ENCODE results near the gene GASK1B.

GASK1B gene

DNA sequence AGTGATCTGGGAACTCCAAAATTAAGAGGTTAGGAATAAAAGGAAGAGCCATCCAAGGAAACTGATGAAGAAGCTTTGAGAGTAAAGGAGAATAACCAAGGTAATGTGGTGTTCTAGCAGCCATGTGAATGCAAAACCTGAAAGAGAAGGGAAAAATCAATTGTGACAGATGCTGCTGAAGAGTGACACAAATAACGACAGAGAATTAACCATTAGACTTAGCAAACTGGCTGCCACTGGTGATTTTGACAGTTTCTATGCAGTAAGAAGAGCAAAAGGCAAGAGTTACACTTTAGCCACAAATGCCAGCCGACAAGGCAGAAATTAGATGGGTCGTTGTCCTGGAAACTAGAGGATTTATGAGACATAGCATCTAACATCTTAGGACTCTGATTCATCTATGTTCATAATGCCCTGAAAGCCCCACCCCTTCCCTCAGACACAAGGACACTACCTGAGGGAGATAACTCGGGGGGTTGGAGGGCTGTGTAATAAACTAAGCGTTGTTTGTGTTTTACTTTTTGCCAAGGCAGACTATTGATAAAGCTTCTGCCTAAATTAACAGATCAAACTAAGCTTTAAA lies 24.5 kb upstream of the GASK1B start:
- Mint-ChIP-seq H3K27ac (no peak overlapping the region), H3K4me3 (no peak overlapping the region), H3K36me3 (no peaks in the 10 kb centered on the region), H3K4me1 (no peaks in the 10 kb centered on the region), H3K9me3 (no peaks in the 10 kb centered on the region)
- ATAC-seq (no peak), DNase-seq (ENCODE audit: low spot score in 2 of 2) (no peak)

DNA sequence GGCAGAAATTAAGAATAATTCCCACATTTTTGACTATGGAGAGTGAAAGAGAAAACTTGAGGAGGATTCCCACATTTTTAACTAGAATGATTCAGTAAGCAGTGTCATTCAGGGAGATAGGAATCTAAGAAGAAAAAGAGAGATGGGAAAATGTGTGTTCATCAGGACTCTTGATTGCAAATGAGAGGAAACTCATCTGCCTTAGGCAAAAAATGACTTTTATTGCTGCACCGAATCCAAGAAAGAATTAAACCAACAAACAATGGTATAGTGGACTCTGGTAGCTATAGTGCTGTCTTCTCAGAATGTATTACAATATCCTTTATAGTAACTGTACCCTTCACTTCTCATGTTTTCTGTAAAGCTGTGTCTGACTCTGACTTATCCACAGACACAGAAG lies 22.5 kb upstream of the GASK1B start:
- Mint-ChIP-seq H3K27ac (no peak overlapping the region), H3K36me3 (no peaks in the 10 kb centered on the region), H3K4me3 (no peak overlapping the region), H3K9me3 (no peaks in the 10 kb centered on the region), H3K4me1 (no peaks in the 10 kb centered on the region)
- no peak for ATAC-seq
- no peak for DNase-seq (ENCODE audit: low spot score in 2 of 2)

DNA sequence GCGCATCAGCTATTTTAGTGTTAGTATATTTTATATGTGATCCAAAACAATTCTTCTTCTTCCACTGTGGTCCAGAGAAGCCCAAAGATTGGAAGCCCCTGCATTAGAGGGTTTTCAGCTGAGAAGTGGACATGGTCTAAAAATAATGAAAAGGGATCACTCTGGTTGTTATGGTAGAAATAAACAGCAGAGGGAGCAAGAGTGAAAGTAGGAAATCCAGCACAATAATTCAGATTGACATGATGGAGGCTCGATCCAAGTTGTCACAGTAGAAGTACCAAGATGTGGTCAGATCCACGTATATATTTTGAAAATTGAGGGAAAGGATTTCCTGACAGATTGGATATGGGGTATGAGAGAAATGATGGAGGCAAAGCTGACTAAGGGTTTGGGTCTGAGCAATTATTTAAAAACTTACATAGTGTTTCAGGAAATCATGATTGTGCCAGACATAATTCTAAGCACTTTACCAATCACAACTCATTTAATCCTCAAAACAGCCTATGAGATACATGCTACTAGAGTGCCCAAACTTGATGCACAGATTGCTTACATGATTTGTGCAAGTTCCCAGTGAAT lies 20.4 kb upstream of the GASK1B start:
- no peaks in the 10 kb centered on the region for H3K36me3 Mint-ChIP-seq
- no peak overlapping the region for H3K27ac Mint-ChIP-seq
- no peak overlapping the region for H3K4me3 Mint-ChIP-seq
- no peaks in the 10 kb centered on the region for H3K9me3 Mint-ChIP-seq
- DNase-seq (ENCODE audit: low spot score in 2 of 2) = no peak
- ATAC-seq = no peak
- no peaks in the 10 kb centered on the region for H3K4me1 Mint-ChIP-seq

DNA sequence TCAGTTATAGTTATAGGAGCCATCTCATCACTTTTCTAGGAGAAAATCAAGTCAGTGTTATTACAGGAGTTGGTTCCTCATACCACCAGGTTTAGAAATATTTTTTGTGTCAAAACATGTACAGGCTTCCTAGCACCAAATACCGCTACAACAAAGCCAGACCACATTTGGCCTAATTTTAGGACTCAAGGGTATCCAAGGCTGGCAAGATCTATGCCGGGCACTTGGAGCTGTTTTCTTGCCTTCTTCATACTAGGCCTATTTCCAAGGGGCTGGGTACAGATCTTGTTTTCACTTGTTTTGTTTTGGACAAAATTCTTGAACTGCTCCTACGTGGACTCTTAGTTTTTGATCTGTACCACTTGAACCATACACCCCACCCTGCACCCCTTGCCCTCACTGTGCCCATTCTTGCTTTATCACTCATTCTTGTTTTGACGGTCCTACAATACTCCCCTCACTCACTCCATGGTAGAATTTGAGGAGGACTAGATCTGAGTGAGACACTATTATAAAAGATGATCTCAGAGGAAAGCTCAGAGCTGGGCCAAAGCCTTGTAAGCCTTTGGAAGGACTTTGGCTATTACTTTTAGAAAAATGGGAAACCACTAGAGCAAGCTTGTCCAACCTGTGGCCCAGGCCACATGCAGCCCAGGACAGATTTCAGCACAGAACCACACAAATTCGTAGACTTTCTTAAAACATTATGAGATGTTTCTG lies 19.8 kb upstream of the GASK1B start:
- no peak for ATAC-seq
- no peak for DNase-seq (ENCODE audit: low spot score in 2 of 2)
- Mint-ChIP-seq H3K9me3 (no peaks in the 10 kb centered on the region), H3K27ac (no peak overlapping the region), H3K36me3 (no peaks in the 10 kb centered on the region), H3K4me1 (no peaks in the 10 kb centered on the region), H3K4me3 (no peak overlapping the region)

DNA sequence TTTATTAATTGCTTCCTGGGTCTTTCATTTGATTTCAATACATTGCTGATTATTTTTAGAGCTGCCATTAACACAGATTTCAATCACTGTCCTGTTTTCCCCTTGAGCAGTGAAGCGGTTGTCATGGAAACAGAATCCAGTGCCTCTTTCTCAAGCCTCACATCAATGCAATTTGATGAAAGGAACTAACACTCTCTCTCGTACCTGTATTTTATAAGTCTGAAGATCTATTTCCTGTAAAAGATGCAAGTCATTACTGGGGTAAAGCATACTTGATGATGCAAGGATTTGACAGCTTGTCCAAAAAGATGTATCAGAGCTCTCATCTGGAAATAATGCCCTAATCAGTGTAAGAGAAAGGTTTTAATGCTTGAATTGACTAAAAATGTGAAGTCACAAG lies 17.9 kb upstream of the GASK1B start:
- Mint-ChIP-seq H3K4me3 (no peak overlapping the region), H3K36me3 (no peaks in the 10 kb centered on the region), H3K27ac (no peak overlapping the region), H3K9me3 (no peaks in the 10 kb centered on the region), H3K4me1 (no peaks in the 10 kb centered on the region)
- DNase-seq (ENCODE audit: low spot score in 2 of 2) = no peak
- ATAC-seq = no peak

DNA sequence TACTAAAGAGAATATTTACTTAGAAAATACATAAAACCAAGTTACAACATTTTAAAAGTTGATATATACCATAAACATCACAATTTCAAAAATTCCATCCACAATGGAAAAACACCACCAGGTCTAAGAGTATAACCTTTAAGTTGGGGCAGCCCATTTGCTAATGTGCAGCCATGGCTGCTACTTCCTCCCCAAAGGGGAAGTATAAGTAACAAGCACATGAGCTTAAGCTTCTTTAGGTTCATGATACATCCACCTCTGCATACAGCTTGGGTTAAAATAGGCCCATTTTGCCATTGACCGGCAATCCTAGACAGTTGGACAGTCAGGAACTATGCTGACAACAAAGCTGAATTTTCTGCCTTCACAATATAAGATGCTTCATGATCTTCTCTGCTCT lies 16.6 kb upstream of the GASK1B start:
- Mint-ChIP-seq H3K36me3 (no peaks in the 10 kb centered on the region), H3K4me1 (no peaks in the 10 kb centered on the region), H3K9me3 (no peaks in the 10 kb centered on the region), H3K27ac (no peak overlapping the region), H3K4me3 (no peak overlapping the region)
- DNase-seq (ENCODE audit: low spot score in 2 of 2) (no peak), ATAC-seq (no peak)

DNA sequence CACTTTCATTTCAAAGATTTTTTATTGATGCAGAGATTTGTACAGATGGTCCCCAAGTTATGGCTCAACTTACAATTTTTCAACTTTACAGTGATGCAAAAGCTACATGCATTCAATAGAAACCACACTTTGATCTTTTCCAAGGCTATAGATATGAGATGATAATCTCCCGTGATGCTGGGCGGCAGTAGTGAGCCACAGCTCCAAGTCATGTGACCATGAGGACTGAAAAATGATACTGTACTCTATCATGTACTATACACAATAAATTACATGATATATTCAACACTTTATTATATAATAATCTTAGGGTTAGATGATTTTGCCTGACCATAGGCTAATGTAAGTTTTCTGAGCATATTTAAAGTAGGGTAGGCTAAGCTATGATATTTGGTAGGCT lies 14.0 kb upstream of the GASK1B start:
- Mint-ChIP-seq H3K9me3 (no peaks in the 10 kb centered on the region), H3K27ac (no peak overlapping the region), H3K4me1 (no peaks in the 10 kb centered on the region), H3K36me3 (no peaks in the 10 kb centered on the region), H3K4me3 (no peak overlapping the region)
- DNase-seq (ENCODE audit: low spot score in 2 of 2) (no peak), ATAC-seq (no peak)

DNA sequence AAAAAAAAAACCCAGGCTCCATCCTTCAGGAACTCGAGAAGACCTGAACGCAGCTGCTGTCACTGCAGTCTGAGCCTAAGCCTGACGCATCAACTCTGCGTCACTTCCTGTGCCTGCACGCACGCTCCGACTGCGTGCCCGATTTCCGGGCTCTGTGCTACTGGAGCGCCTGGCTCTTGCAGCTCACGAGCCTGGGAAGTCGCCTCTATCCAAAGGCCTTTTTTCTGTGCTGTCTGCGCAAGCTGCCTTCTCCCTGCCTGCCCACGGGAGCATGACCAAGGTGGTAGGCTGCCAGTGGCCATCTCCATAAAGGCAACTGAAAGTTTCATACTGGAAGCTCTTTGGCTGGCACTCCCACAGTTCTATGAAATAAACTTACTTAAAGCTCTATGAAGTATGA lies 9.9 kb upstream of the GASK1B start:
- no peaks in the 10 kb centered on the region for H3K4me1 Mint-ChIP-seq
- no peak overlapping the region for H3K4me3 Mint-ChIP-seq
- no peak for ATAC-seq
- no peak overlapping the region for H3K27ac Mint-ChIP-seq
- no peaks in the 10 kb centered on the region for H3K36me3 Mint-ChIP-seq
- H3K9me3 Mint-ChIP-seq = no peaks in the 10 kb centered on the region
- DNase-seq (ENCODE audit: low spot score in 2 of 2) = no peak

DNA sequence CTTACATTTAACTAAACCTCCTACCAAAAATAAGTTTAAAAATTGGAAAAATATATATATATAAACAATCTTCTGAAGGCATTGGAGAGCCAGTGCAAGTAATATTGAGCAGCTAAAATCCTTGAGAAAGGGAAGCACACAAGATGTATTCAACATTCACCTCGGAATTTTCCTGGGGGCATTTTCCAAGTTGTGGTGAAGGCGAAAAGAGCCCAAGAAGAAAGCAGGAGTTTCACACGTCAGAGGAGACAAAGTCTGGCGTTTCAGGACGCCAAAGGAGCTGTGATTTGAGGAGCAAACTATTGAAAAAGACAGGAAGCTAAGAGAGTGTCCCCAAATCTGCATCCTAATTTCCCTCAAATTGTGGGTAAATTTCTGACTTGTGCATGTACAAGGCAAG lies 9.1 kb upstream of the GASK1B start:
- Mint-ChIP-seq H3K36me3 (no peaks in the 10 kb centered on the region), H3K9me3 (no peaks in the 10 kb centered on the region), H3K4me1 (no peaks in the 10 kb centered on the region), H3K27ac (no peak overlapping the region), H3K4me3 (no peak overlapping the region)
- ATAC-seq (no peak), DNase-seq (ENCODE audit: low spot score in 2 of 2) (no peak)

DNA sequence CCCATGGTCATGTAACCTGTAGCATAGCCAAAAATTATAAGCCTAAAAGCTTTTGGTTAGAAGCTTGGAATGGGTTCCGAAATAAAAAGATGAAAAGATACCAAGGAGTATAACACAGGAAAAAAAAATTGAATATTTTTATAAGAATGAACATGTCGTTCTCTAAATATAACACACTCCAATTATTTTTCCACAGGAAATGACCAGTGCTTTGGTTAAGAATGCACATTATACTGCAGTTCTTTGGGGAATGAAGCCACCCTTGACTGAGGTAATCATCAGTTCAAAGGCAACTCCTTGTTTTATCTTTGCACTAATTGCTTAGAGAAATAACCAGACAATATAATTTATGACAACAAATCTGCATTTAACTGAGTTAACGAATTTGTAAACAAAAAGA lies 6.6 kb upstream of the GASK1B start:
- Mint-ChIP-seq H3K36me3 (no peaks in the 10 kb centered on the region), H3K4me1 (no peaks in the 10 kb centered on the region), H3K4me3 (no peak overlapping the region), H3K9me3 (no peaks in the 10 kb centered on the region), H3K27ac (no peak overlapping the region)
- ATAC-seq (no peak), DNase-seq (ENCODE audit: low spot score in 2 of 2) (no peak)

DNA sequence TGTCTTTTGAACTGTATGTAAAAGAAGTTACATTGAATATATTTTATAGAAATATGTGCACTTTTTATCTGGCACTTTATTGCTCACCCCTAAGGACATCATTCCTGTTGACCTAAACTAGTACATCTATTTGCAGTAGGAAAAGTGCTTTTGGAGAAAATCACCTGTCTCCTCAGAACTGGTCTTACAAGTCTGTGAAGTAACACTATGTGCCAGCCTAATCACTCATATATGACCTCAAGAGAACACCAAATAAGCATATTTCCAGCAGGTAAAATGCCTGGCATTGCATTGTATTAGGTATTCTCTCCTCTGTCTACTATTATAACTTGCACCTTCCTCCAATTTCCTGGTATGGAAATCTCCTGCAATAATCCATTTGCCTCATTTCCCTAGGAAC lies 4.0 kb upstream of the GASK1B start:
- DNase-seq (ENCODE audit: low spot score in 2 of 2) = no peak
- H3K4me3 Mint-ChIP-seq = no peak overlapping the region
- H3K36me3 Mint-ChIP-seq = no peaks in the 10 kb centered on the region
- H3K27ac Mint-ChIP-seq = no peak overlapping the region
- ATAC-seq = no peak
- H3K4me1 Mint-ChIP-seq = no peaks in the 10 kb centered on the region
- H3K9me3 Mint-ChIP-seq = no peaks in the 10 kb centered on the region

DNA sequence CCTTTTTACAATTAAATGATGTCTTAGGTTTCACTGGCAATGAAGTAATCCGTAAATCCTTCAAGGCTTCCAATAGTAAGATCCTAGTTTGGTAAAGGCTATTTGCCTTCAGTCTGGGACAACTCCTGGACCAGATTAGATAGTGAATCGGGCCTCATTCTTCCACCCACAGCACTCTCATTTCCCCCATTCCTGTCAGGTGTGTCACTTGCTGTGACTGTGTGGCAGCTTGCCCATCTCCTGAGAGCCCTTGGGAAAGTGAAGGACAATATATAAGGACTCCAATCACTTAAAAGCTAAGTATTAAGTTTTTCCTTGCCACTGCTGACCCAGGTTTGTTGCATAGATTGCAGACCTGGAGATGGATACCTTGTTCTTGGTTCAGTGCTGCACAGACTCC lies 3.3 kb upstream of the GASK1B start:
- no peak for ATAC-seq

DNA sequence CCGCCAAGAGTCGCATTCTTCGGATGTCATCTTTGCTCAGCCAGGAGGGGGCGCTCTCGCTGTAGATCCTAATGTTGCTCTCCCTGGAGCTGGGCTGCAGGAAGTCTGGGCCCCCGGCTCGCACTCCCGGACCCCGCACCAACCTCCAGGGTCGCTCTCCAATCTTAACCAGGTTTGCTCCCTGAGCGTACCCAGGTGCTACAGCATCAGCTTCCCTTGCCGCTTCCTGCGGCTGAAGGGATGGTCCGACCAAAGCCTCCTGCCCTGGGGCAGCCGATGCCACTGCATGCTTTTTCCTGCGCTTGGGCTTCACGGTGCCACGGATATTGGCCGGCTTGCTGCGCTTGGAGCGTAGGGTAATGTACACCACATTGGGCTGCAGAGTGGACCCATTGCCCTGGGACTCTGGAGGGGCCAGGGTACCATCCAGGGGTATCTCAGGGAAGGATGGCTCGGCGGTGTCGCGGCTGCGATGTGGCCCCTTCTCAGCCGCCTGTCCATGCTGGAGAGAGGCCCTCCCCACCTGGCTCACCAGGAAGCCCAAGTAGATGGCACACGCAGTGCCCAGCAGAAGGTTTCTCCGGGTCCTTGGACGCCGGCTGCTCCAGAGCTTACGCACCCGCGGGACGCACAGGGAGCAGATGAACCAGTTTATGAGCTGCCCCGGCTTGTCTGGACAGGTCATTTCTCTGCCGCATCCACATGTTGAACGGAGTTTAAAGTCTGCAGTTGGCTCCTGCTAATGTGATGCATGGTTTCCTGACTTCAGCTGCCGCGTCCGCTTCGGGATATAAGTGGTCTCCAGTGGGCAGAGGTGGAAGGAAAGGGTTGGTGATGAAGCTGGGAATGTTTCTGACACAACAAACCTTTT lies 1.9 kb downstream of the GASK1B start:
- no peaks in the 10 kb centered on the region for H3K9me3 Mint-ChIP-seq
- no peak overlapping the region for H3K4me3 Mint-ChIP-seq
- ATAC-seq = peak; percentile 24
- no peaks in the 10 kb centered on the region for H3K4me1 Mint-ChIP-seq
- no peak for DNase-seq (ENCODE audit: low spot score in 2 of 2)
- H3K36me3 Mint-ChIP-seq = no peaks in the 10 kb centered on the region
- no peak overlapping the region for H3K27ac Mint-ChIP-seq

More for the DNA sequence above, 3.3 kb upstream of the GASK1B start:
- no peaks in the 10 kb centered on the region for H3K9me3 Mint-ChIP-seq
- H3K27ac Mint-ChIP-seq = no peak overlapping the region
- no peaks in the 10 kb centered on the region for H3K4me1 Mint-ChIP-seq
- DNase-seq (ENCODE audit: low spot score in 2 of 2) = no peak
- H3K4me3 Mint-ChIP-seq = no peak overlapping the region
- H3K36me3 Mint-ChIP-seq = no peaks in the 10 kb centered on the region

DNA sequence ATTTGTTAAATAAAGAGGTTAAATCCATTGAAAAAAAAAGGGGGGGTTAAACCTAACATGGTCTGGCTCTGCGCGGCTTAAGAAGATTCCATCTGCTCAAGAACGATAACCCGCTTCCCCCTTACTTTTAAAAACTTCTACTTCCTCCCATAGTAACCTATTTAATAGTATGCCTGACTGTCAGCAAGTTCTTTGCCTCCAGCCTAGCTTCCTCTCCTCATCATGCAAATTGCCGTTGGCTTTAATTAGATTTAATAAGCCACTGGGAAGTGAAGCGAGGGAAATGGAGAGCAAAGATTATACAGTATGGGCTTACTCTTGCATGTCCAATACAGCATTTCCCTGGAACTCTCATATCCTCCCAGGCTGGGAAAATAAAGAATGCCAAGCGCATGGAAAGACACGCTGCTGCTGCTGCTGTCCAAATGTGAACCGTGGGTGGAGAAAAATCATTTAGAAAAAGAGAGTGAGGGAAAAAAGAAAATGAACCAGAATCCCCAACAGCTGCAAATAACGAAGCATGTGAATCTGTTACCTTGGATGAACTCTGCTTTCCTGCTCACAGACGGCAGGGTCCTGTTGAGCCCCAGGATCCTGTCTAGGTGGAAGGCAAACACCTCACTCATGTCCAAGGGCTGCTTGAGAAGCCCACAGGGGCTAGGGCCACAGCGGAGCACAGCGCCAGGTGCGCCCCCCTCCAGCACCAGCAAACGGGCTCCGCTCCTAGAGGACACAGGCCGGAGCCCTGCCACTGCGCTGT lies 2.7 kb downstream of the GASK1B start:
- H3K4me1 Mint-ChIP-seq = no peaks in the 10 kb centered on the region
- DNase-seq (ENCODE audit: low spot score in 2 of 2) = no peak
- no peaks in the 10 kb centered on the region for H3K9me3 Mint-ChIP-seq

DNA sequence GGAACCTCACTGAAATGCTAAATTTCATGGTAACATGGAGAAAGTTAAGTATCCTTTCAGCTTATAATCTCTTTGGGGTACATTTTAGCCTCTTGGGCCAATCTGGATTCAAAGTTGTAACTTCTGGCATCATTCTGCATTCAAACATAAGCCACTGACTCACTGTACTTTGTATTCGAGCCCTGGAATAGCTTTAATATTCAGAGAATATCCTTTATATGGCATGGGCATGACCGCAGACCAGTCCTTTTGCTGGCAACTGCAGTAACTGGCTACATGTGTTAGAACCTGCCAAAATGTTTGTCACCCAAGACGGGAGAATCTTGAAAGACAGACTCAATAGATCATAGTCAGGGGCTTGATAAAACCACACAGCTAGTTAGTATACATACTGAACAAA lies 3.3 kb downstream of the GASK1B start:
- no peak overlapping the region for H3K27ac Mint-ChIP-seq
- ATAC-seq (no peak), DNase-seq (ENCODE audit: low spot score in 2 of 2) (no peak)
- H3K4me1 Mint-ChIP-seq = no peaks in the 10 kb centered on the region
- H3K9me3 Mint-ChIP-seq = no peaks in the 10 kb centered on the region
- no peaks in the 10 kb centered on the region for H3K36me3 Mint-ChIP-seq
- H3K4me3 Mint-ChIP-seq = no peak overlapping the region

More for the DNA sequence above, 2.7 kb downstream of the GASK1B start:
- ATAC-seq = peak; percentile 27
- no peak overlapping the region for H3K4me3 Mint-ChIP-seq
- no peaks in the 10 kb centered on the region for H3K36me3 Mint-ChIP-seq
- H3K27ac Mint-ChIP-seq = no peak overlapping the region

Data from stimulated activated effector memory CD8-positive, alpha-beta T cell treated with anti-CD3 and anti-CD28 coated beads, Interleukin-12 subunit alpha, Interleukin-12 subunit beta, amount 100 ng/mL, for 72 hours (primary cell).